Lung (tissue), 12 donors: ENCODE measurements around the gene RYK. TPM values are rescaled to one million over a fixed set of nuclear protein-coding genes. Genes with fewer than 3 reads are reported as not detected.

Source experiments
- ATAC-seq: fragments of 200-7000 bp; cut with Tn5 transposase; one replicate; pipeline ENCODE4 v1.9.1; 2020; ENCODE audit warnings: moderate number of reproducible peaks; ENCODE audit not compliant: insufficient read depth, low FRiP score
- DNase-seq, 3 donors: peaks; one replicate each; pipeline ENCODE4 v3.0.0-alpha.2; 2013 to 2017
- H3K27ac ChIP-seq, 2 donors: one replicate each; pipeline ENCODE4 v1.5.1; 2013; ENCODE audit warnings: mild to moderate bottlenecking in 2 of 2, moderate library complexity in 2 of 2, control low read depth in 1 of 2, inconsistent platforms in 1 of 2, low read depth in 1 of 2, low read length in 1 of 2
- H3K27me3 ChIP-seq, 3 donors: one replicate each; pipeline ENCODE4 v1.5.1; 2013; ENCODE audit warnings: low read length in 2 of 3; ENCODE audit not compliant: control insufficient read depth in 3 of 3, insufficient read depth in 3 of 3
- H3K36me3 ChIP-seq, 4 donors: one replicate each; pipeline ENCODE4 v1.5.1; 2013; ENCODE audit warnings: low read length in 4 of 4, mild to moderate bottlenecking in 1 of 4, moderate library complexity in 1 of 4; ENCODE audit not compliant: control insufficient read depth in 4 of 4, insufficient read depth in 4 of 4
- H3K4me1 ChIP-seq, 5 donors: one replicate each; pipeline ENCODE4 v1.5.1; 2013; ENCODE audit warnings: low read length in 5 of 5, mild to moderate bottlenecking in 2 of 5, moderate library complexity in 1 of 5; ENCODE audit not compliant: control insufficient read depth in 5 of 5, insufficient read depth in 5 of 5
- H3K4me3 ChIP-seq: one replicate; pipeline ENCODE4 v1.5.1; 2013; ENCODE audit warnings: mild to moderate bottlenecking, control low read depth, moderate library complexity
- H3K9ac ChIP-seq, 2 donors: one replicate each; pipeline ENCODE4 v1.5.1; 2013; ENCODE audit warnings: low read length in 2 of 2, control low read depth in 1 of 2; ENCODE audit not compliant: insufficient read depth in 1 of 2
- H3K9me3 ChIP-seq, 4 donors: one replicate each; pipeline ENCODE4 v1.5.1; 2013; ENCODE audit warnings: low read length in 3 of 4, mild to moderate bottlenecking in 1 of 4, moderate library complexity in 1 of 4; ENCODE audit not compliant: control insufficient read depth in 4 of 4, insufficient read depth in 3 of 4
- CTCF ChIP-seq: IDR thresholded peaks from 2 replicates; pipeline ENCODE4 v1.5.1; 2012; ENCODE audit warnings: mild to moderate bottlenecking; ENCODE audit errors: control extremely low read depth, extremely low read depth
- WGBS, 2 donors: extraction: QIAGEN DNeasy Blood & Tissue Kit; methylation state at CpG; one replicate each; pipeline ENCODE4 v1.1.7; 2013; 5-methylcytosine and 5-hydroxymethylcytosine counted together
- polyA plus RNA-seq, 2 donors: library from polyadenylated mRNA; stranded (reverse); fragments of 200-250 nt; gene quantifications; one replicate each; pipeline ENCODE4 v1.2.1, GENCODE V29; 2013
- total RNA-seq, 2 donors: library from RNA; depleted of rRNA in 1 of 2; stranded (reverse); fragments of >200 nt in 1 of 2; gene quantifications; one replicate each; pipeline ENCODE4 v1.2.1, GENCODE V29; 2014 to 2021
- donor health status: control.
- donor health status: control.
- donor health status: Bipolar disorder and iron deficiency.
- donor health status: healthy.
- donor health status: DM: yes; HTN: yes; CAD: no.

Gene RYK
- total and polyA plus RNA-seq, 4 donors = 22.1 to 132 (median 29.0) TPM

GRCh38 chr3:134274571-134274970 lies 23.9 kb upstream of the RYK start:
- no peak for DNase-seq
- peaks cover 0 to 32% (median 13%) of the 10 kb centered on the region in 5 donors for H3K4me1 ChIP-seq
- no peak overlapping the region for H3K9ac ChIP-seq
- no peaks in the 10 kb centered on the region for H3K27me3 ChIP-seq
- no peaks in the 10 kb centered on the region for H3K36me3 ChIP-seq
- no peak for ATAC-seq
- no peaks in the 10 kb centered on the region for H3K9me3 ChIP-seq
- no peak overlapping the region for H3K4me3 ChIP-seq
- no peak overlapping the region for H3K27ac ChIP-seq
- TF ChIP-seq CTCF = no peak

- Histone ChIP-seq H3K9me3 (no peaks in the 10 kb centered on the region), H3K36me3 (no peaks in the 10 kb centered on the region), H3K4me3 (no peak overlapping the region), H3K27me3 (no peaks in the 10 kb centered on the region), H3K27ac (no peak overlapping the region), H3K4me1 (peaks cover 0 to 4% (median 0%) of the 10 kb centered on the region in 5 donors), H3K9ac (no peak overlapping the region)
- ATAC-seq (no peak), DNase-seq (no peak)
- TF ChIP-seq CTCF = no peak
- WGBS, 2 donors = 96 to 97% methylated on average over 1 of the region's 1 CpG
Observed at GRCh38 chr3:134267996-134268395, 17.3 kb upstream of the RYK start.

- no peak for DNase-seq
Observed at GRCh38 chr3:134260987-134261386, 10.3 kb upstream of the RYK start.

More at GRCh38 chr3:134260987-134261386, 10.3 kb upstream of the RYK start:
- Histone ChIP-seq H3K4me1 (peaks cover 0 to 4% (median 0%) of the 10 kb centered on the region in 5 donors), H3K27ac (no peak overlapping the region), H3K9ac (no peak overlapping the region), H3K4me3 (no peak overlapping the region), H3K9me3 (no peaks in the 10 kb centered on the region), H3K27me3 (no peaks in the 10 kb centered on the region), H3K36me3 (no peaks in the 10 kb centered on the region)
- no peak for TF ChIP-seq CTCF
- no peak for ATAC-seq
- 26 to 34% methylated on average over 1 of the region's 1 CpG for WGBS, 2 donors
